NCI-H524 treated with DMSO at 0.1 percent for 48 hours (cell line): Measurements from ENCODE around the gene PRKAR1B.
"Not testable (repeated sequence)": the region's sequence is repeated elsewhere in the genome, so short reads cannot be mapped to it uniquely, and the experiment has no call there.

Experiments
- DNase-seq: peaks from one replicate; lab custom pipeline; 2025; lab: John Stamatoyannopoulos, UW

The PRKAR1B gene

DNA sequence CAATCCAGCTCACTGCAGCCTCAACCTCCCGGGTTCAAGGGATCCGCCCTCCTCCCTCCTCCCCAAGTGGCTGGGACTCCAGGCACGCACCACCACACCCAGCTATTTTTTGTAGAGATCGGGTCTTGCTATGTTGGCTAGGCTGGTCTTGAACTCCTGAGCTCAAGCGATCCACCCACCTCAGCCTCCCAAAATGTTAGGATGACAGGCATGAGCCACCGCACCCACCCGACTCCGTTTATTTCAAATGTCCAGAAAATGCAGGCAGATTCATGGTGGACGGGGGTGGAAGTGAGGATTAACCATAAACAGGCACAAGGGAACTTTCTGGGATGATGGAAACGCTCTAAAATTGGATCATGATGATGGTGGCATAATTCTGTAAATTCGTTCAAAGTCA, 85.1 kb downstream of the PRKAR1B start:
- no peak for DNase-seq

DNA sequence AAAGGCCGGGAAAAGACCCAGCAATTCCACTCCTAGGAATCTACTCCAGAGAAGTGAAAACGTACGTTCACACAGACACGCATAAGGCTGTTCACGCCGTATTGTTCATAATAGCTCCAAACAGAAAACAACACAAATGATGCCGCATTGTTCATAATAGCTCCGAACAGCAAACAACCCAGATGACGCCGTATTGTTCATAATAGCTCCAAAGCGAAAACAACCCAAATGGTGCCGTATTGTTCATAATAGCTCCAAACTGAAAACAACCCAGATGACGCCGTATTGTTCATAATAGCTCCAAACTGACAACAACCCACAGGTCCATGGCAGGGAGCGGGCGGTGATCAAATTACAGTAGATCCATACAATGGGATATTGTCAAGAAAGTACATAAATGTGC, 85.8 kb downstream of the PRKAR1B start:
- peak; percentile 74 for DNase-seq

DNA sequence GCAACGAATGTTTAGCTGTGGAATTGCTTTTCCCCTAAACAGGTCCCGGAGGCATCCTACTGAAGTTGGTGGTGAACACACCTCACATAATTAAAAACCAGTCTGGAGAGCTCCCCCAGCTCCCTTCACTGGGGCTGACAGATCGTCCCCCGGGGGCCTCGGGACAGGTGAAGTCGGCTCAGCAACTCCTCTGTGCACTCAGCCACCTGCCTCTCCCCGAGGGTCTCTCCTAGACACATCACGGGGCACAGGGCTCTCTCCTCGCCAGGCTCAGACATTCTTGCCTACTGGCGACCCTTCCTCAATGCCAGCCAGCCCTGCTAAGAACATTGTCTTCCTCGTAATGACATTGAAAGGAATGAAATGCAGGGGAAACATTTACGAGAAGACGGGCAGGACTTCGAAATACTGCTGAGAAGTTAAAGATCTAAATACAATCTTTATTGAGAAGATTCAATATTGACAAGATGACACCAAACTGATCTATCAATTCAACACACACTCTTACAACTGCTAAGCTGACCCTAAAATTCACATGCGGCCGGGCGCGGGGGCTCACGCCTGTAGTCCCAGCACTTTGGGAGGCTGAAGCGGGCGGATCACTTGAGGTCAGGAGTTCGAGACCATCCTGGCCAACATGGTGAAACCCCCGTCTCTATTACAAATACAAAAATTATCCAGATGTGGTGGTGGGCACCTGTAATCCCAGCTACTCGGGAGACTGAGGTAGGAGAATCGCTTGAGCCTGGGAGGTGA, 88.6 kb downstream of the PRKAR1B start:
- no peak for DNase-seq

GRCh38 chr7:637826-638225, 89.3 kb downstream of the PRKAR1B start:
- no peak for DNase-seq

DNA sequence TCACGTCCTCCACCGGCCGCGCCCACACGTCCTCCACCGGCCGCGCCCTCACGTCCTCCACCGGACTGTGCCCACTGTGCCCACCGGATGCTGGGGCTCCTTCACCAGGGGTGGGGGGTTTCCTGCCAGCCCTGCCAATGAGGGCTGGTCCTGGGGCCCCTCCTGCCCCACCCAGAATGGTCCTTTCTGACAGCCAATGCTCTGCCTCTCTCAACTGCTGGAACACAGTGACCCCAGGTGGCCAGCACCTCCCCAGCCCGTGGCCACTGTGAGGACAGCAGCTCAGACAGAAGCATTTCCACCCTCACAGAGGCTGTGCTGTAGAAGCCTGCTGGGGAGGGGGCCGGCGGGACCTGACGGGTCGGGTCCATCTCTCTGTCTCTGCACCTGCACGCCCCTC, 90.7 kb downstream of the PRKAR1B start:
- DNase-seq: no peak

GRCh38 chr7:635687-636382, 91.2 kb downstream of the PRKAR1B start:
- not testable (repeated sequence) for DNase-seq

DNA sequence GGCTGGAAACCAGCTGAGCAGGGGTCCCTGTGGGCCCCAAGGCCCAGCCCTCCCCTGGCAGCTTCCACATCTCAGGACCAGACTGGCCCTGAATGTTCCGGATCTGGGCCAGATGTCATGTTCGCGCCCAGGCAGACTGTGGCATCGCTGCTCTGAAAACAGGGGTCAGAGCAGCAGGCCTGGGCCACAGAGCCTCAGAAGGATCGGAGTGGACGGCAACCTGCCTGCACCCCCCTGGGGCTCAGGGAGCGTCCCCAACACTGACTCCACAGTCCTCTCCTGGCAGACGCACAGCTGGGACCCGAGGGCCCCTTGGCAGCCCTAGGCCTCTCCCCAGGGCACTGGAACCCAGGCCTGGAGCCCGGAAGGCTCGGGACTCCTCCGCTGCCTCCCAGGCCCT, 91.9 kb downstream of the PRKAR1B start:
- no peak for DNase-seq

DNA sequence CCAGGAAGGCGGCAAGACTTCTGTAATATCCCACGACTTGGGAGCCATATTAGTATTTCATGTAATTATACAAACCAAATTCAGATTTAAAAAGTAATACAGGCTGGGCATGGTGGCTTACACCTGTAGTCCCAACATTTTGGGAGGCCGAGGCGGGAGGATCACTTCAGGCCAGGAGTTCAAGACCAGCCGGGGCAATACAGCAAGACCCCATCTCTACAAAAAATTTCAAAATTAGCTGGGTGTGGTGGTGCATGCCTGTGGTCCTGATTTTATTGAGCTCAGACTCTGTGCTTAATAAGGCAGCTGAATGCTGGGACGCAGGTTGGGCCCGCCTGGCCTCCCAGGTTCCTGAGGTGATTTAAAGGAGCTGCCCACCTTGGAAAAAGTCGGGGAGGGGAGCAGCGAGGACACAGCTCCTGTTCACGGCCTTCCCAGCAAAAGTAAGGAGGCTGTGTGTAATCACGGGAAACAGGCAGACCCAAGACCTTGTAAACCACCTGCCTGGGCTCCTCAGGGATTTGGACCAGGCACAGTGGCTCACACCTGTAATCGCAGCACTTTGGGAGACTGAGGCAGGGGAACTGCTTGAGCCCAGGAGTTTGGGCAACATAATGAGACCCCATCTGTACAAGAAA, 93.6 kb downstream of the PRKAR1B start:
- no peak for DNase-seq

DNA sequence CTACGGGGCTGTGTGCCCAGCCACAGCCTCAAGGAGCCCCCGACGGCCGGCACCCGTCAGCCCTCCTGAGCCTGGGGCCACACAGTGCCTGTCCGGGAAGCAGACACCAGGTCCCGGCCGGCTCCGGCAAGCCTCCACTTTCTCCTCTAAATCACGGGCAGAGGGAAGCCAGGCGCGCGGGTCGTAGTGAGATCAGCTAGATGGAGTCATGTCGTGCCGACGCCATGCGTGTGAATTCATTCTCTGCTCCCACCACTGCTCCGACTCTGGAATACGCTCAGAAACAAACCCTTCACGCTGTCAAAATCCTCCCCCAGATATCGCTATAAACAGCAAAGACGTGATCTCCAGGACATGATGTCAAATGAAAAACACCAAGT, 94.3 kb downstream of the PRKAR1B start:
- no peak for DNase-seq

DNA sequence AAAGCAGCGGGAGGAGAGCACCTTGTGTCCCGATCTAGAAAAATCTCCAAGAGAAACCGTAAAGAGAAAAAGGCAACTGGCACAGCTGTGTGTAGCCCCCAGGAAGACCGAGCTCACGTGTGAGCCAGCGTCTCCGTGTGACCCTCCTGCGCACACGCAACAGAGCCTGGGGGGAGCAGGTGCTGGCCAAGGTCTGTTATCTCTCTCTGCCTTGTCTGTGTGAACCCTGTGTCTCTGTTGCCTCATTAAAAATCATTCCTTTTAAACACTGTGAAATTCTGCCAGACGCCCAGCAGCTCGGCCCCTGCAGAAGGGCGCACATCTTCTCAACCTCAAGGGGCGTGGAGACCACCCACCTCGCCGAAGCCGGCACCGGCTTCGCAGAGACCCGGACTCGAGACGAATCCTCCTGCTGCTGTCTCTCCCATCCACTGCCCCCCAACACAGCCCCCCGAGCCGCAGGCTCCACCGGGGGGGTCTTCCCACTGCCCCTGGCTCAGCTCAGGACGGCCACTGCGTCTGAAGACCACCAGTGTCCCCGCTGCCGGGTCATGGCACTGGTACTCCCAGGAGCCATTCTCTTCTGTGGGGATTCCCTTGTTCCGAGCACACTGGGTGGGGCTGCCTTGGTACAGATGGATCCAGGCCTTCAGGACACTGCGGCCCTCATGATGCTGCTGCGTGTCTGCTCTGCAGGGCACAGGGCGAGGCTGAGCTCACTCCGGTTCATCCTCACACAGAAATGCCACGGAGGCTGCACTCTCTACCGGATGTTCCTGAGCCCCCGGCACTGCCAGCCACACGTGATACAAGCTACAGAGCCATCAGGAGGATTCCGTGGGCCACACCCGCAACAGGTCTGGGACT, 94.9 kb downstream of the PRKAR1B start:
- no peak for DNase-seq

DNA sequence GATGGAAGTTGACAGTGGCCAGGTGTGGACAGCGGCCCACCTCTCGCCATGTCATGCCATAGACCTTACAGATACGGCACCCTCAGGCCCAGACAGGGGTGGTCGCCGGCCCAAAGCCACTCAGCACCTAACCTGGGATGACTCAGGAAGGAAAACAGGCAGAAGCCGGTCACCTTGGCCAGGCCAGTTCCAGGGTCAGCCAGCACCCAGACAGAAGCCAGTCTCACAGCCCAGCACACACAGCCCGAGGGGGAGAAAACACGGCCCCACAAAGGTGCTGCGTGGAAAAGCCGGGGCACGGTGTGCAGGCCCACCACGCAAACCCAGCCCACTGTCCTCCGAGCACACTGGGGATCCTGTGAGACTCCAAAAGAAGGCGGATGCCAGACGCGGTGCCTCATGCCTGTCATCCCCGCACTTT, 95.8 kb downstream of the PRKAR1B start:
- no peak for DNase-seq

- DNase-seq: no peak
Observed at GRCh38 chr7:630539-630938, 96.5 kb downstream of the PRKAR1B start.

DNA sequence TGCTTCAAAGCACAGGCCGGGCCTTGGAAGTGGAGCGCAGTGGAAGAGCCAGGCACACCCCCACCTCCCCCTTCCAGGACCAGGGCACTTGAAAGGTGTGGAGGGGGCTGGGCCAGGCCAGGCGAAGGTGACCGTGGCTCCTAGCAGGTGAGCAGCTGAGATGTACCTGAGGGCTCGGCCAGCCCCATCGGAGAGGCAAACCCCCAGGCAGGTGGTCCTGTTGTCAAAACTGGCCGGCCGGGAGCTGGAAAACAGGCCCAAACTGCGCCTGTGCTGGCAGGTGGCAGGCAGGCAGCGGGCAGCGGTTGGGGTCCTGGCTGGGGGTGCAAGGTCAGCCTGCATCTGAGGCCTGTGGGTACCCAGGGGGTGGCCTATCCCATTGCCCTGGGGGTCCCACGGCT, 97.0 kb downstream of the PRKAR1B start:
- DNase-seq: no peak

GRCh38 chr7:628826-629225, 98.3 kb downstream of the PRKAR1B start:
- no peak for DNase-seq

- DNase-seq: no peak
Observed at GRCh38 chr7:628402-628763, 98.7 kb downstream of the PRKAR1B start.

- DNase-seq: no peak
Observed at GRCh38 chr7:627661-628401, 99.2 kb downstream of the PRKAR1B start.

DNA sequence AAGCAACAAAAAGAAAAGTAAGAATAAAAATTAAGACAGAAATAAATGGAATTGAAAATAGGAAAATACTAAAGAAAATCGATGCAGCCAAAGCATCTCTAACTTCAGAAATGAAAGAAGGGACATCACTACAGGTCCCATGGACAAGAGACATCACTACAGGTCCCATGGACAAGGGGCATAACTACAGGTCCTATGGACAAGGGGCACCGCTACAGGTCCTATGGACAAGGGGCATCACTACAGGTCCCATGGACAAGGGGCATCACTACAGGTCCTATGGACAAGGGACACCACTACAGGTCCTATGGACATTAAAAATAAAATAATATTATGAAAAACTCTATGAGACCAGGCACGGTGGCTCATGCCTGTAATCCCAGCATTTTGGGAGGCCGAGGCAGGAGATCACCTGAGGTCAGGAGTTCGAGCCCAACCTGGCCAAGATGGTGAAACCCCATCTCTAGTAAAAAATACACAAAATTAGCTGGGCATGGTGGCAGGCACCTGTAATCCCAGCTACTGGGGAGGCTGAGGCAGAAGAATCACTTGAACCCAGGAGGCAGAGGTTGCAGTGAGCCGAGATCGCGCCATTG, 101.6 kb downstream of the PRKAR1B start:
- DNase-seq: no peak

DNA sequence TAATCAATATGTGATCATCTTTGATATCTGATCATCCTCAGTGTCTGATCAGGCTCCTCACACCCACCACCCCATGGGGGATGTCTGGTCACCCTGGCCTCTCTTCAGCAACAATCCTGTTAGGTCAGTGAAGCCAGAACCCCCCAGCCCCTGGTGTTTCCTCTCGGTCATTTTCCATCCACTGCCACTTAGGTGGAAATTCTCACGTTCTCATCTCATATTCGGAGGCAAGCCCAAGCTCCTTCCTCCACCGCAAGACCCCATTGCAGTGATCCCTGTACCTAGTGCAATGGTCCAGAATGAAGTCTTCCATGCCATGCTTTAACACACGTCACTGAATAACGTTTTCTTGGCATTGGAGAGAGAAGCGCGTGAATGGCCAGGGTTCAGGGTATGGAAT, 103.6 kb downstream of the PRKAR1B start:
- no peak for DNase-seq

- DNase-seq: no peak
Observed at GRCh38 chr7:621572-622285, 105.4 kb downstream of the PRKAR1B start.

DNA sequence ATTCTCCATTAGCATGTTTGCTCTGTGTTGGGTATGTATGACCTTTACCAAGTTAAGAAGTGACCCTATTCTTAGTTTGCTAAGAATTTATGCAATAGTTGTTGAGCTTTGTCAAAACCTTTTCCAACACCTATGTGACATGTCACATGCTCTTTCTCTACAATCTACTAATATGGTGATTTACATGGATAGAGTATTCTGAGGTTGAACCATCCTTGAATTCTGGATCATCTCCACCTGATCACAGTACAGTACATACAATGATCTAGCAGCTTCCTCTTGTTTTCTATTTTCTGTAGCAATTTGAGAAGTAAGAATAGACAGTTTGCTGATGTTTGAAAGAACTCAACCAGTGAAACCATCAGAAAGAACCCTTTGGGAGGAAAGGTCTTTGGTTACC, 106.2 kb downstream of the PRKAR1B start:
- DNase-seq: no peak

GRCh38 chr7:620056-620455, 107.0 kb downstream of the PRKAR1B start:
- DNase-seq: no peak
